Keratinocyte (primary cell): Measurements from ENCODE around the gene SOX14. TPM values are rescaled to one million over a fixed set of nuclear protein-coding genes. Genes with fewer than 3 reads are reported as not detected.

ENCODE experiments used
- DNase-seq: peaks from one replicate; pipeline ENCODE4 v3.0.0-alpha.2; 2011; ENCODE audit warnings: low read depth, missing footprints, low spot score
- FAIRE-seq: peaks from 2 replicates; lab custom pipeline; 2011; peaks lifted over from hg19 to GRCh38; lab: Jason Lieb, UNC
- H2AFZ ChIP-seq: 2 replicates; pipeline ENCODE4 v1.6.0; 2012; ENCODE audit warnings: low read length, control low read depth, inconsistent platforms; ENCODE audit not compliant: control insufficient read depth
- H3K27ac ChIP-seq: 2 replicates; pipeline ENCODE4 v1.5.1; 2011; ENCODE audit warnings: low read length; ENCODE audit not compliant: control insufficient read depth, insufficient read depth
- H3K27me3 ChIP-seq: 3 replicates; pipeline ENCODE4 v1.6.0; 2011; ENCODE audit warnings: low read length; ENCODE audit not compliant: control insufficient read depth, insufficient read depth; ENCODE audit errors: extremely low read depth
- H3K36me3 ChIP-seq, 2 experiments: 2 replicates in 1 of 2; 3 replicates in 1 of 2; pipeline ENCODE4 v1.5.1; 2011; ENCODE audit warnings: low read length in 2 of 2, mild to moderate bottlenecking in 1 of 2; ENCODE audit not compliant: control insufficient read depth in 2 of 2, insufficient read depth in 2 of 2; ENCODE audit errors: extremely low read depth in 1 of 2
- H3K4me1 ChIP-seq: 3 replicates; pipeline ENCODE4 v1.5.1; 2011; ENCODE audit warnings: low read length; ENCODE audit not compliant: control insufficient read depth, insufficient read depth; ENCODE audit errors: extremely low read depth
- H3K4me2 ChIP-seq: 3 replicates; pipeline ENCODE4 v1.6.0; 2011; ENCODE audit warnings: low read depth, low read length; ENCODE audit not compliant: control insufficient read depth, insufficient read depth; ENCODE audit errors: extremely low read depth
- H3K4me3 ChIP-seq, 3 experiments: fragments of 200-600 bp in 1 of 3; sonication (generic) in 1 of 3; 2 replicates in 2 of 3; 3 replicates in 1 of 3; pipeline ENCODE4 v1.5.1; 2011 to 2016; ENCODE audit warnings: low read length in 3 of 3, mild to moderate bottlenecking in 3 of 3, control low read depth in 2 of 3, inconsistent platforms in 1 of 3, low read depth in 1 of 3, mixed read lengths in 1 of 3, mixed run types in 1 of 3, moderate library complexity in 1 of 3; ENCODE audit not compliant: control insufficient read depth in 2 of 3, insufficient read depth in 2 of 3; ENCODE audit errors: extremely low read depth in 1 of 3
- H3K79me2 ChIP-seq: 2 replicates; pipeline ENCODE4 v1.6.0; 2012; ENCODE audit warnings: low read length; ENCODE audit not compliant: control insufficient read depth, insufficient read depth
- H3K9ac ChIP-seq: 3 replicates; pipeline ENCODE4 v1.6.0; 2011; ENCODE audit warnings: low read length; ENCODE audit not compliant: control insufficient read depth, insufficient read depth; ENCODE audit errors: extremely low read depth
- H3K9me1 ChIP-seq: 3 replicates; pipeline ENCODE4 v1.6.0; 2011; ENCODE audit warnings: low read length; ENCODE audit not compliant: control insufficient read depth, insufficient read depth; ENCODE audit errors: extremely low read depth
- H3K9me3 ChIP-seq: 2 replicates; pipeline ENCODE4 v1.5.1; 2012; ENCODE audit warnings: low read depth, low read length; ENCODE audit not compliant: control insufficient read depth
- H4K20me1 ChIP-seq: 3 replicates; pipeline ENCODE4 v1.6.0; 2011; ENCODE audit warnings: low read length; ENCODE audit not compliant: control insufficient read depth, insufficient read depth; ENCODE audit errors: extremely low read depth
- CTCF ChIP-seq, 3 experiments: IDR thresholded peaks in 1 of 3; conservative IDR thresholded peaks in 1 of 3; optimal IDR thresholded peaks in 1 of 3; 2 replicates in 2 of 3; 3 replicates in 1 of 3; pipeline versions ENCODE3 to v1.5.1; 2011; ENCODE audit warnings: low read length in 3 of 3, mild to moderate bottlenecking in 3 of 3, moderate library complexity in 2 of 3, control low read depth in 1 of 3, inconsistent platforms in 1 of 3; ENCODE audit not compliant: insufficient read depth in 2 of 3; ENCODE audit errors: extremely low read depth in 1 of 3
- EZH2 ChIP-seq: IDR thresholded peaks from one replicate; pipeline ENCODE4 v1.6.1; 2012; ENCODE audit warnings: inconsistent platforms, mild to moderate bottlenecking, low read length, moderate library complexity
- dilution Hi-C: fragments of 300-500 bp; cut with MboI; formaldehyde crosslinking; loops from one replicate; pipeline ENCODE4 v1.7.0; 2020; ENCODE audit warnings: low sequenced_read_pairs; ENCODE audit not compliant: extremely low pct_ligation_motif_present
- polyA plus RNA-seq, 5 experiments: library from polyadenylated mRNA; depleted of rRNA in 3 of 5; stranded (reverse) in 3 of 5; stranded (forward) in 1 of 5; unstranded in 1 of 5; fragments of >200 nt; gene quantifications; 1 replicate in 1 of 5; 2 replicates in 3 of 5; 3 replicates in 1 of 5; pipeline versions ENCODE4 v1.2.1 to v1.2.3, GENCODE V29; 2011 to 2012; ENCODE audit warnings: missing spikeins in 2 of 5, low read depth in 1 of 5, low replicate concordance in 1 of 5

The SOX14 gene
- polyA plus RNA-seq, 1 donor (not counting 4 experiments of a cell fraction or from before 2014, with no cell fraction given): not detected

GRCh38 chr3:137767538-137768360 is 3.6 kb downstream of the SOX14 start:
- Histone ChIP-seq H3K36me3 (no peaks in the 10 kb centered on the region), H2AFZ (no peak overlapping the region), H3K79me2 (no peaks in the 10 kb centered on the region), H3K27me3 (peaks cover 99% of the 10 kb centered on the region), H3K27ac (no peak overlapping the region), H3K9me1 (no peaks in the 10 kb centered on the region), H3K4me2 (peak overlapping the region; percentile 78), H3K4me3 (peak overlapping the region in 2 of 3 experiments; percentile 44 to 59), H3K9me3 (no peaks in the 10 kb centered on the region), H3K9ac (no peak overlapping the region), H3K4me1 (peaks cover 9% of the 10 kb centered on the region), H4K20me1 (peaks cover 3% of the 10 kb centered on the region)
- dilution Hi-C loops: no loop called here
- TF ChIP-seq EZH2 (peak; percentile 62), CTCF (optimal IDR thresholded peaks at IDR 0.05 in 1 of 3, IDR thresholded peaks at IDR 0.05 in 1 of 3, conservative IDR thresholded peaks at IDR 0.05 in 1 of 3; ENCODE audit: extremely low read depth in 1 of 3, insufficient read depth in 2 of 3, low read length in 3 of 3) (no peak)
- DNase-seq: no peak
- no peak for FAIRE-seq

GRCh38 chr3:137768361-137769321 is 4.5 kb downstream of the SOX14 start:
- H3K27ac ChIP-seq: no peak overlapping the region
- H3K36me3 ChIP-seq: no peaks in the 10 kb centered on the region
- no peaks in the 10 kb centered on the region for H3K79me2 ChIP-seq
- peaks cover 9% of the 10 kb centered on the region for H3K4me1 ChIP-seq
- no peak overlapping the region for H3K9ac ChIP-seq
- dilution Hi-C loops: no loop called here
- peaks cover 3% of the 10 kb centered on the region for H4K20me1 ChIP-seq
- H3K9me3 ChIP-seq: no peaks in the 10 kb centered on the region
- H3K9me1 ChIP-seq: no peaks in the 10 kb centered on the region
- H3K4me3 ChIP-seq: peak overlapping the region in 2 of 3 experiments; percentile 44 to 59
- H2AFZ ChIP-seq: no peak overlapping the region
- no peak for DNase-seq
- FAIRE-seq: no peak
- peaks cover 90% of the 10 kb centered on the region for H3K27me3 ChIP-seq
- peak overlapping the region; percentile 78 for H3K4me2 ChIP-seq
- TF ChIP-seq CTCF (optimal IDR thresholded peaks at IDR 0.05 in 1 of 3, IDR thresholded peaks at IDR 0.05 in 1 of 3, conservative IDR thresholded peaks at IDR 0.05 in 1 of 3; ENCODE audit: extremely low read depth in 1 of 3, insufficient read depth in 2 of 3, low read length in 3 of 3): no peak
- TF ChIP-seq EZH2: no peak
